ENCODE data around the gene NACC1.
A peak's percentile ranks its signal among the peaks of the same experiment; 100 is the strongest.

Gene NACC1

DNA sequence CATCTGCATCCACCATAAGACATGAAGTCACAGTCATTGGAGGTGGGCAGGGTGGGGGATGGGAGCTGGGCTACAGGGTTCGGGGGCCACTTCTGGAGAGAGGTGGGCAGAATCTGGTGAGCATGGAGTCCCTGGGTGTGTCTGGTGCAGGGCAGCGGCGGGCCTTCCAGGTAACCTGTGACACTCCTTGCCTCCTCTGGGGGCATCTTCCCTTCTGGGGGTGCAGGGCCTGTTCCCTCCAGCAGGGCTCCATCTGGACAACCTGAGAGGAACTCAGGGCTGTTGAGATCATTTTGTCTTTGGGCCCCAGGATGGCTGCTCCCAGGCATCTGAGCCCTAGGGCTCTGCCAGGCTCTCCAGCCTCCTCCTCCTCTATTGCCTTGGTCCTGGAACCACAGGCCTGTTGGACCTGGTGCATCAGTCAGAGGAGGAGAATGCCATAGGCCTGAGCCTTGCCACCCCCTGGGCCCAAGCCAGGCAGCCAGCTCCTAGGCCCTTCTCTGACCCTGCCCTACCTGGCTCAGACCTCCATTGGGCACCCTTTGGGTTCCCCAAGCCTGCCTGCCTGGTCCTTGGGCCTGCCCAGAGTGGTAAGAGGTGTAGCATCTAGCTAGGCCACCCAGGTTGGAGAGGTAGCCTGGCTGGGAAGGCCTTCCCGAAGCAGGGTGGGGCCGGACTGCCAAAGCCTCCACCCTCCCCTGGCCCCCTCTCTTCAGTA is 28.8 kb upstream of the NACC1 start:
- no peak for DNase-seq (ENCODE audit: low spot score)
- TF ChIP-seq, protein P1, sequence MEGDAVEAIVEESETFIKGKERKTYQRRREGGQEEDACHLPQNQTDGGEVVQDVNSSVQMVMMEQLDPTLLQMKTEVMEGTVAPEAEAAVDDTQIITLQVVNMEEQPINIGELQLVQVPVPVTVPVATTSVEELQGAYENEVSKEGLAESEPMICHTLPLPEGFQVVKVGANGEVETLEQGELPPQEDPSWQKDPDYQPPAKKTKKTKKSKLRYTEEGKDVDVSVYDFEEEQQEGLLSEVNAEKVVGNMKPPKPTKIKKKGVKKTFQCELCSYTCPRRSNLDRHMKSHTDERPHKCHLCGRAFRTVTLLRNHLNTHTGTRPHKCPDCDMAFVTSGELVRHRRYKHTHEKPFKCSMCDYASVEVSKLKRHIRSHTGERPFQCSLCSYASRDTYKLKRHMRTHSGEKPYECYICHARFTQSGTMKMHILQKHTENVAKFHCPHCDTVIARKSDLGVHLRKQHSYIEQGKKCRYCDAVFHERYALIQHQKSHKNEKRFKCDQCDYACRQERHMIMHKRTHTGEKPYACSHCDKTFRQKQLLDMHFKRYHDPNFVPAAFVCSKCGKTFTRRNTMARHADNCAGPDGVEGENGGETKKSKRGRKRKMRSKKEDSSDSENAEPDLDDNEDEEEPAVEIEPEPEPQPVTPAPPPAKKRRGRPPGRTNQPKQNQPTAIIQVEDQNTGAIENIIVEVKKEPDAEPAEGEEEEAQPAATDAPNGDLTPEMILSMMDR (IDR thresholded peaks at IDR 0.05; ENCODE audit: extremely low read depth, missing control alignments), result peak; percentile 14

DNA sequence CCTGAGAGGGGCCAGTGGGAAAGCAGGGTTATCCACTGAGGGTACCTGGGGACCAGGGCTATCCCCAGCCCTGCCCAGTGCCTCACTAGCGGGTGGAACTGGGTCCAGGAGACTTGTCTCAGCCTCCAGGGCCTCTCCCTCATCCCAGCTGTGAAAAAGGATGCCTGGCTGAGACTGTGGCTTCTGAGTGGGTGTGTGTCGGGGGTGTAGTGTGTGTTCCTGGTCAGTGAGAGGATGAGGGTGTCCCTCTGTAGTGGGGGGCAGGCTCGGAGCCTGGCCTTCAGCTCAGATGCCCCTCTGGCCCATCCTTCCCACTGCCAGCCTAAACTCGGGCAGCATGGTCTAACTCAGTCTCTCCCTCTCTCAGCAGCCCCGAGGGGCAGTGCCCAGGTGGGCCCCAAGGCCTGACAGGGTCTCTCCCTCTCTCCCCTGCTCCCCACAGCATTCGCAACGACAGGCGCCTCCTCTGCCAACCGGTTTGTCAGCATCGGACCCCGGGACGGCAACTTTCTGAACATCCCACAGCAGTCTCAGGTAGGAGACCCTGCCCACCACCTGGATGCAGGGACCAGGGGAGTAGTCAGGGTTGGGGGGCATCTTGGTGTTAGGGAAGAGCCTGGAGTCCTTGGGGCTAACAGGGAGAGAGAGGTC is 28.1 kb upstream of the NACC1 start:
- no peak for DNase-seq (ENCODE audit: low spot score)
- TF ChIP-seq, protein P1 (IDR thresholded peaks at IDR 0.05; ENCODE audit: extremely low read depth, missing control alignments), result no peak

DNA sequence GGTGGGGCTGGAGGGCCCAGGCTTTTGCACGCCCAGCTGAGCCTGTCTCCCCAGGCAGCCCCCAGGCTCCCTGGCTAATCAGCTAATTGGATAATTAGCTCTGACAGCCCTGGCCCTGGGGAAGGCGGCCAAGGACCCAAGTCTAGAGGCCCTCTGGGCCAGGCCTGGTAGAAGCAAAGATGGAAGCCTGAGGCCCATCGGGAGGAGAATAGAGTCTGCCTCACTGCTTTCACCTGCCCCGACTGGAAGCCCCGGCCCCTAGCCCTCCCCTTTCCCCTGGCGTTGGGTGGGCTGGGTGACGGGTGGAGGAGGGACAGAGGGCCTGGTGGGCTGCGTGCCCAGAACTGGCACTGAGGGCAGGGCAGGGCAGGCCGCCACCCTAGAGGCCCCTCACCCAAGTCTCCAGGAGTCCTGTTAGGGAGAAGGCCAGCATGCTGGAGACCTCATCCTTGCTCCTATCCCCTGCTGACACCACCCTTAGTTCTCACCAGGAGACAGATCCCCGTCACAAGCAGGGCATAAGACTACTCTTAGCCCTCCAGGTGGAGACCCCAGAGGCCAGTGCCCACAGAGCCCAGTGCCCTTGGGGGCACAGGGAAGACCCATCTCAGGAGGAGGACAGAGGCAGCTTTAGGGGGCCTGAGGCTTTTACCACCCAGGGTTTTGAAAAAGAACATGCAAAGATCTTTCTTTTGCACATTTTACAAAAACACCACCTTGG is 27.4 kb upstream of the NACC1 start:
- TF ChIP-seq, protein P1 (IDR thresholded peaks at IDR 0.05; ENCODE audit: extremely low read depth, missing control alignments), result no peak
- DNase-seq (ENCODE audit: low spot score), result no peak

DNA sequence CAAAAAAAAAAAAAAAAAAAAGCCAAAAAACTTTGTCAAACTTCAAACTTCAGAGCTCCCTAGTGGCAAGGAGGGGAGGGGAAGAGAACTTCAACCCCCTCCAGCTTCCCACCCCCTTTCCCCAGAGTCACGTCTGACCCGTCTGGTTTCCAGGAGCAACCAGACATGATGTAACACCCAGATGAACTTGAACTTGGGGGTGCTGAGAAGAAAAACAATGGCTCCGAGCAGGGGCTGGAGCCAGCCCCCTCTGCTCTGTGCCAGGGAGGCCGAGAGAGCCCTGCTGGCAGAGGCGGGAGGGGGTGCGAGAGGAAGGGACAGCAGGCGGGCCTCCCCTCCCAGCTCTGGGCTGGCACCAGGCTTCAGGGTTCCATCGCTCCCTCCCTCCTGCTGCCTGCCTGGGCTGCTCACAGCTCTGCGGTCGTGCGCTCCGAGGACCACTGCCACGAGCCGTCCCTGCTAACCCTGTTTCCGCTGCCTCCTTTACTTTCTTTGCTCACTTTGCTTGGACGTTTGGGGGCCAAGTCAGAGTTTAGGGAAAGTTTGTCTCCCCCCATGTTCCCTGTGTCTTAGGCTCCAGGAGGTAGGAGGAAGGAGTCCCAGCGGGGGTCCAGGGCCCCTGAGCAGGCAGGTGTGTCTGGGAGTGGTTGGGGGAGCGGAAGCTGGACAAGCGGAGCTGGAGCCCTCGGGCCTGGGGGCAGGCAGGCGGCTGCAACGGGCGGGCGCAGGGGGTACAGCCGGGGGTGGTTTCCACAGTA is 26.5 kb upstream of the NACC1 start:
- TF ChIP-seq, protein P1 (IDR thresholded peaks at IDR 0.05; ENCODE audit: extremely low read depth, missing control alignments), result no peak
- DNase-seq (ENCODE audit: low spot score), result no peak

DNA sequence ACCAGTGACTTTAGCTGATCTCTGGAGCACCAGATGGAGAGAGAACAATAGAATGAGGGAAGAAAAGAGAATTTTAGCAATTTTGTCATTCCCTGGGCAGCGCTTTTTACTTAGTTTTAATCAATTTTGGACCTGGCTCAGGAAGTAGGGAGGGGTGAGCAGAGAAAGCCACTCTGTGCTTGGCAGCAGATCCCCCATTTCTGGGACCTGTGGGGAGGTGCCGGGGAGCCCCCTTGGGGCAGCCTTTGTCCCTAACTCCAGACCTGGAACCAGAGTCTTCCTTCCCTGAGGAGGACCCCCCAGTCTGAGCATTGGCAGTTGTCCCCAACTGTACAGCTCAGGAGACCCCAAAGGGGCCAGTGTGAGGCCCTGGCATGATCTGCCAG is 25.9 kb upstream of the NACC1 start:
- TF ChIP-seq, protein P1 (IDR thresholded peaks at IDR 0.05; ENCODE audit: extremely low read depth, missing control alignments), result no peak
- DNase-seq (ENCODE audit: low spot score), result no peak

DNA sequence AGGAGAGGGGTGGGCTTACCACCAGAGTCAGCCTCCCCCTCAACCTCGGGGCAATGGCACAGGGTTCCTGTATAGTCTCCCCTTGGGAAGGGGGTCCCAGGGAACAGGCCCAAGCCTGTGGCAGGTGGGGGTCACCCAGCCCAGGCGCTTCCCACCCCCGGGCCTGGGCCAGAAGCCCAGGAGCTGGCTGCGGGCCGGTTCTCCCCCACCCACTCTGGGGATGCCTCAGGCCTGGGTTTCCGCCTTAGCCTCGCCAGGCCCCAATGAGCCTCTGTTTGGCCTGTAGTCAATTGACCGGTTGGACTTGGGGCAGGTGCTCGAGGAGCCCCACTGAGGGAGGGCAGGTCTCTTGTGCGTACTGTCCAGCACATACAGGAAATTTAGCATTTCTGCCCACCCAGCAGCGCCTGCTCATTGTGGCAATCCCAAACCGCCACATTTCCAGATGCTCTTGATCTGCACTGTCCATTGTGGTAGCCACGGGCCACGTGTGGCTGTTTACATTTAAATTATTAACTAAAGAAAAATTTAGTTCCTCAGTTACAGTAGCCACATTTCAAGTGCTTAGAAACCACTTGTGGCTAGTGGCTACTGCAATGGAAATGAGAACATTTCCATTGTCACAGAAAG is 25.3 kb upstream of the NACC1 start:
- TF ChIP-seq, protein P1 (IDR thresholded peaks at IDR 0.05; ENCODE audit: extremely low read depth, missing control alignments), result no peak
- no peak for DNase-seq (ENCODE audit: low spot score)
